ENCODE measurements around the gene MAPK12.

Gene MAPK12

GRCh38 chr22:50298937-50299784 lies 37.7 kb upstream of the MAPK12 start:
- DNase-seq: no peak

- DNase-seq: no peak
These were observed 36.8 kb upstream of the MAPK12 start for GRCh38 chr22:50298266-50298637.

- DNase-seq: no peak
These were observed 36.2 kb upstream of the MAPK12 start for GRCh38 chr22:50297510-50298265.

GRCh38 chr22:50296658-50297490 lies 35.4 kb upstream of the MAPK12 start:
- no peak for DNase-seq

GRCh38 chr22:50294319-50294656 lies 32.8 kb upstream of the MAPK12 start:
- DNase-seq: no peak

GRCh38 chr22:50293441-50294318 lies 32.2 kb upstream of the MAPK12 start:
- no peak for DNase-seq

GRCh38 chr22:50292643-50293440 lies 31.4 kb upstream of the MAPK12 start:
- no peak for DNase-seq

GRCh38 chr22:50289942-50290630 lies 28.6 kb upstream of the MAPK12 start:
- no peak for DNase-seq

GRCh38 chr22:50289151-50289941 lies 27.9 kb upstream of the MAPK12 start:
- DNase-seq: no peak

- DNase-seq: no peak
These were observed 26.2 kb upstream of the MAPK12 start for GRCh38 chr22:50287731-50288130.

- DNase-seq: no peak
These were observed 25.3 kb upstream of the MAPK12 start for GRCh38 chr22:50286701-50287318.

- DNase-seq: no peak
These were observed 24.8 kb upstream of the MAPK12 start for GRCh38 chr22:50286275-50286674.

GRCh38 chr22:50285568-50286229 lies 24.2 kb upstream of the MAPK12 start:
- DNase-seq: no peak

- no peak for DNase-seq
These were observed 23.0 kb upstream of the MAPK12 start for GRCh38 chr22:50284479-50284878.

- no peak for DNase-seq
These were observed 22.3 kb upstream of the MAPK12 start for GRCh38 chr22:50283821-50284220.

- DNase-seq: no peak
These were observed 21.1 kb upstream of the MAPK12 start for GRCh38 chr22:50282361-50283155.

- DNase-seq: no peak
These were observed 20.5 kb upstream of the MAPK12 start for GRCh38 chr22:50281957-50282356.

GRCh38 chr22:50281384-50281760 lies 19.9 kb upstream of the MAPK12 start:
- no peak for DNase-seq

All from DMS79 treated with DMSO at 0.1 percent for 48 hours (cell line).